ENCODE data around the gene TTF1. TPM values are rescaled to one million over a fixed set of nuclear protein-coding genes. Genes with fewer than 3 reads are reported as not detected.

The TTF1 gene, protein sequence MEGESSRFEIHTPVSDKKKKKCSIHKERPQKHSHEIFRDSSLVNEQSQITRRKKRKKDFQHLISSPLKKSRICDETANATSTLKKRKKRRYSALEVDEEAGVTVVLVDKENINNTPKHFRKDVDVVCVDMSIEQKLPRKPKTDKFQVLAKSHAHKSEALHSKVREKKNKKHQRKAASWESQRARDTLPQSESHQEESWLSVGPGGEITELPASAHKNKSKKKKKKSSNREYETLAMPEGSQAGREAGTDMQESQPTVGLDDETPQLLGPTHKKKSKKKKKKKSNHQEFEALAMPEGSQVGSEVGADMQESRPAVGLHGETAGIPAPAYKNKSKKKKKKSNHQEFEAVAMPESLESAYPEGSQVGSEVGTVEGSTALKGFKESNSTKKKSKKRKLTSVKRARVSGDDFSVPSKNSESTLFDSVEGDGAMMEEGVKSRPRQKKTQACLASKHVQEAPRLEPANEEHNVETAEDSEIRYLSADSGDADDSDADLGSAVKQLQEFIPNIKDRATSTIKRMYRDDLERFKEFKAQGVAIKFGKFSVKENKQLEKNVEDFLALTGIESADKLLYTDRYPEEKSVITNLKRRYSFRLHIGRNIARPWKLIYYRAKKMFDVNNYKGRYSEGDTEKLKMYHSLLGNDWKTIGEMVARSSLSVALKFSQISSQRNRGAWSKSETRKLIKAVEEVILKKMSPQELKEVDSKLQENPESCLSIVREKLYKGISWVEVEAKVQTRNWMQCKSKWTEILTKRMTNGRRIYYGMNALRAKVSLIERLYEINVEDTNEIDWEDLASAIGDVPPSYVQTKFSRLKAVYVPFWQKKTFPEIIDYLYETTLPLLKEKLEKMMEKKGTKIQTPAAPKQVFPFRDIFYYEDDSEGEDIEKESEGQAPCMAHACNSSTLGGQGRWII
- total RNA-seq = 33.1 and 33.3 TPM in 2 replicates

DNA sequence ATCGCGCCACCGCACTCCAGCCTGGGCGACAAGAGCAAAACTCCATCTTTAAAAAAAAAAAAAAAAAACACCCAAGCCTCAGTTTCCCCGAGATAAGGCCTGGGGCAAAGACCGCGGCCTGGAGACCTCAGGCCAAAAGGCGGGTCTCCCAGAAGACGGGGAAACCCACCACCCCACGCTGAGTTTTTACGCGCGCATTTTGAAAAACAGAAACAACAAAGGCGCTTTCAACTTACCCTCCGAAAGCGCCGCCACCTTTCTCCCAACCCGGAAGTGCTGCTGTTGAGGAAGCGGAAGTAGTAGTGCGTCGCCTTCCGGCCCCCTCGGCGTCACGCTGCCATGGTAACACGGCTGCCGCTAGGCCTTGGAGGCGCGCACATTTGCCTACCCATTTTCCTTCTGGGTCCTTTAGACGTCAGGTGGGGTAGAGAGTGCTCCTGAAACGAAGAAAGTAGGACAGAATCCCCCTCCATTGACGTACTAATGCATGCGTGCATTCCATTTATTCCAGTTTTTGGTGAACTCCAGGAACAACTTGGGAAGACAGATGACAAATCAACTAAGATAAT lies at the start of gene TTF1:
TTF1 (minus strand) TSS at position 287 of the 569 bp plus-strand sequence. CDS start 4,019 bp downstream, outside the sequence.
- H3K36me3 Mint-ChIP-seq (ENCODE audit: low read depth) = peaks cover 27% of the 10 kb centered on the region
- intact Hi-C loops (cut with micrococcal nuclease) = loop anchor here (1.0 to 10.0 kb wide), 4 partner anchors 55 to 1756 kb away; partner anchors contain the start of gene RNU6ATAC

DNA sequence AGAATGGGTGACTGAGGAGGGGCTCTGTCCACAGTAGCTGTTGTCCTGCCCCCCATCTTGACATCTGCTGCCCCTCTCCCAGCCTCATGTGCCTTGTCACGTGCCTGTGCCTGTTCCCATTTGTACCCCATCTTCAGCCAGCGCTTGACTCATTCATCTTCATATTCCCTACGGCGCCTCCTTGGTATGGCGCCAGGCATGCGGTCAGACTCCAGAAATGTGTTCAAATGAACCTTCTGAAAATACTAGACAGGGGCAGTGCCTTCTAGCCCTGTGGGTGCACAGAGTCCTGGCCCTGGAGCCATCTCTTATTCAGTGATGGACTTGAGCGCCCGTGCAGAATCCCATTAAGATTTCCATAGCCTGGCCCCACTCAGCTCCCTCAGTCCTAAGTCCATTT lies 49.6 kb upstream of the TTF1 start:
- intact Hi-C loops (cut with micrococcal nuclease) = no loop called here
- no peaks in the 10 kb centered on the region for H3K36me3 Mint-ChIP-seq (ENCODE audit: low read depth)

More for the DNA sequence above, at the start of gene TTF1:
- Mint-ChIP-seq H3K27ac (peak within 1 kb of the TSS; percentile 91), H3K4me3 (peak within 1 kb of the TSS; percentile 87), H3K27me3 (ENCODE audit: insufficient read depth) (peaks cover 16% of the 10 kb centered on the region), H3K4me1 (ENCODE audit: low read depth) (peaks cover 52% of the 10 kb centered on the region), H3K9me3 (no peaks in the 10 kb centered on the region)
- DNase-seq (ENCODE audit: low spot score) = peak; percentile 91

DNA sequence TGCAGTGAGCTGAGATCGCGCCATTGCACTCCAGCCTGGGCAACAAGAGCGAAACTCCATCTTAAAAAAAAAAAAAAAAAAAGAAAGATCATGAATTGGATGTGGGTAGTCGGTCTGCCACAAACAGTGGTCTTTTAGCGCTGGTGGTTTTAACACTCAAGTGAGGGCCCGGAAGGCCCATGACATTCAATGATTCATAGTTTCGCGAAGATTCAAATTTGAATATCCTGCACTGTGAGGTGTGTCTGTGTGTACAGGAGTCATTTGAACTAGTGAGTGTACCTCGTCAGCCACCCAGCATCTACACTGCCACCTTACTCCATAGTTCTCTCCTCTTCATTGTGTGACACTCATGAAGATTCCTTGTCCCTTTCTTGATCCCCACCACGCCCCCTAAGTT lies 44.6 kb upstream of the TTF1 start:
- DNase-seq (ENCODE audit: low spot score) = no peak

More for the DNA sequence above, 49.6 kb upstream of the TTF1 start:
- Mint-ChIP-seq H3K4me3 (no peak overlapping the region), H3K27ac (no peak overlapping the region), H3K27me3 (ENCODE audit: insufficient read depth) (peaks cover 5% of the 10 kb centered on the region), H3K9me3 (no peaks in the 10 kb centered on the region), H3K4me1 (ENCODE audit: low read depth) (no peaks in the 10 kb centered on the region)
- no peak for DNase-seq (ENCODE audit: low spot score)

DNA sequence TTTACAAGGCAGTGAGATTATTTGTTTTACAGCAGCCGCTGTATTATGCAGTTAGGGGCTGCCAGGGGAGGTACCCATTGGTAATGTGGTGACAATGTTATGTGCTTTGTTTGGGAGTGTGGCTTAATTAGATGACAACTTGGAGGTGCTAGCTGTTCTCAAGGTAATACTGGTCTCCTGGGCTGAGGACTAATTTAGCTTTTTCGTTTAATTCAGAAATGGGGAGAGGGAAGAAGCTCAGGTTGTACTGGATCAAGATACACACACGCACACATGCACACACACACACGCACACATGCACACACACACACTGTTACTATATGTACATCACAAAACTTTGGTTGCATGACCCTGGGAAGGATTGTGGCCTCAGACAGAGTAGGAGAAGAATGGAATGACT lies 41.3 kb upstream of the TTF1 start:
- no peak overlapping the region for H3K4me3 Mint-ChIP-seq
- no peaks in the 10 kb centered on the region for H3K4me1 Mint-ChIP-seq (ENCODE audit: low read depth)
- H3K9me3 Mint-ChIP-seq = no peaks in the 10 kb centered on the region
- no peak overlapping the region for H3K27ac Mint-ChIP-seq
- H3K27me3 Mint-ChIP-seq (ENCODE audit: insufficient read depth) = peaks cover 11% of the 10 kb centered on the region
- H3K36me3 Mint-ChIP-seq (ENCODE audit: low read depth) = no peaks in the 10 kb centered on the region
- intact Hi-C loops (cut with micrococcal nuclease) = no loop called here
- no peak for DNase-seq (ENCODE audit: low spot score)

More for the DNA sequence above, 44.6 kb upstream of the TTF1 start:
- intact Hi-C loops (cut with micrococcal nuclease) = no loop called here
- Mint-ChIP-seq H3K4me3 (no peak overlapping the region), H3K27me3 (ENCODE audit: insufficient read depth) (peaks cover 13% of the 10 kb centered on the region), H3K36me3 (ENCODE audit: low read depth) (no peaks in the 10 kb centered on the region), H3K9me3 (no peaks in the 10 kb centered on the region), H3K4me1 (ENCODE audit: low read depth) (no peaks in the 10 kb centered on the region), H3K27ac (no peak overlapping the region)

DNA sequence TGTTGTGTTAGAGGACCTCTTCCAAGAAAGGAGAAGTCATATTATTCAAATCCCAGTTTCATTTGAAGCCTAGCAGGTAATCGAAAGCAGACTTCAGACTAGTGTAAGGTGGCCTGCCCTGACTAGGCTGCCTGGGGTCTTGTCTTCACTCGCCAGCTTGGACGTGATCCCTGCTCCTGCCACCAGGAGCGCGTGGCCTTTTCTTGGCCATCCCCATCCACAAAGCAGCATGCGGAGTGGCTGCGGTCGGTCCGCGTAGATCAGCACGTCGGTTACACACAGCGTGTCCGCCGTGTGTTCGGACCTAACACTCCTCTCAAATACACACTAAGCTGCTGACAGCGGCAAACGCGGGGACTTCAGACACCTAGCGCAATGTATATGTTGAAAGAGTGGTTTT lies 40.7 kb upstream of the TTF1 start:
- Mint-ChIP-seq H3K36me3 (ENCODE audit: low read depth) (no peaks in the 10 kb centered on the region), H3K27me3 (ENCODE audit: insufficient read depth) (peaks cover 9% of the 10 kb centered on the region), H3K4me1 (ENCODE audit: low read depth) (no peaks in the 10 kb centered on the region), H3K27ac (no peak overlapping the region), H3K9me3 (no peaks in the 10 kb centered on the region), H3K4me3 (no peak overlapping the region)
- no peak for DNase-seq (ENCODE audit: low spot score)
- intact Hi-C loops (cut with micrococcal nuclease) = no loop called here

DNA sequence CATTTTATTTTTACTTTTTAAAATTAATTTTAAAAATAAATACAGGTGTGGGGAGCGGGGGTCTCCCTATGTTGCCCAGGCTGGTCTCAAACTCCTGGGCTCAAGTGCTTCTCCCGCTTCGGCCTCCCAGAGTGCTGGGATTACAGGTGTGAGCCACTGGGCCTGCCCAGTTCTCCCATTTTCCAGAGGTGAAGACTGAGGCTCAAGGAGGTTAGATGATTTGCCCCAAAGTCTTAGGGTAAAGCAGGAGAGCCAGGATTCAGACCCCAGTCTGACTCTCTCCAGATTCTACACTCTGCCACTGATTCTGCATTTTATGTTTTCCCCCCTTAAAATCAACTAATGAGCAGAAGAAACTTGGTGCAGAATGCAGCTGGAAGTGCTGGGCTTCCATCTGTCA lies 40.2 kb upstream of the TTF1 start:
- no peaks in the 10 kb centered on the region for H3K36me3 Mint-ChIP-seq (ENCODE audit: low read depth)
- intact Hi-C loops (cut with micrococcal nuclease) = no loop called here
- no peak for DNase-seq (ENCODE audit: low spot score)
- no peak overlapping the region for H3K27ac Mint-ChIP-seq
- peaks cover 11% of the 10 kb centered on the region for H3K27me3 Mint-ChIP-seq (ENCODE audit: insufficient read depth)
- no peak overlapping the region for H3K4me3 Mint-ChIP-seq
- H3K4me1 Mint-ChIP-seq (ENCODE audit: low read depth) = no peaks in the 10 kb centered on the region
- H3K9me3 Mint-ChIP-seq = no peaks in the 10 kb centered on the region

DNA sequence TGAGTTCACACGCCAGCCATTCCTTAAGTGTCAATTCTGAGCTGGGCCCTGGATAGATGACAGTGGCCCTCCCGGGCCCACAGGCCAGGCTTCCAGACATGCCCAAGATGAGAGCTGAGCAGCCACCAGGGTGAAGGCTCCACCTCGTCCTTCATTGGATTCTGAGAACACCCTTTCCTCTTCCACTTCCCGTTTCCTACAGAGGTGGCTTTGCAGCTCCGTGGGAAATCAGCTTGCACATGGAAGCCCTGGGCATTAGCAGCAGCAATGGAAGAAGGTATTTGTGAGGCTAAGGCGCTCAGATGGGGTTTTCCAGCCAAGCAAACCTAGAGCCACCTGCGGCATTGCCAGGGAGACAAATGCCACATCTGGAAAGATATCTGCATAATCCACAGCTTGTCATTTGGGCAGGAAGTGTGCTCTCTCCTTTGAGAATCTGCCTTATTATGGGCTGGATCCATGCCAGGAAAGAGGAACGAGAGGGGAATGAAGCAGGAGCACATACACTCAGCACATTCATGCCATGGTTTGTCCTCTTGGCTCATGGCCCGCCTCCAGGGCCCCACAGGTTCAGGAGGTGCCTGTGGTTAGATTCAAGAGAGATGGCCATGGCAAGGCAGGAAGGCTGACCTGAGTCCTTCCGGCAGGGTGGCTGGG lies 37.4 kb upstream of the TTF1 start:
- Mint-ChIP-seq H3K9me3 (no peaks in the 10 kb centered on the region), H3K4me1 (ENCODE audit: low read depth) (no peaks in the 10 kb centered on the region), H3K27me3 (ENCODE audit: insufficient read depth) (peaks cover 29% of the 10 kb centered on the region), H3K4me3 (no peak overlapping the region), H3K27ac (no peak overlapping the region), H3K36me3 (ENCODE audit: low read depth) (no peaks in the 10 kb centered on the region)
- intact Hi-C loops (cut with micrococcal nuclease) = no loop called here
- no peak for DNase-seq (ENCODE audit: low spot score)

DNA sequence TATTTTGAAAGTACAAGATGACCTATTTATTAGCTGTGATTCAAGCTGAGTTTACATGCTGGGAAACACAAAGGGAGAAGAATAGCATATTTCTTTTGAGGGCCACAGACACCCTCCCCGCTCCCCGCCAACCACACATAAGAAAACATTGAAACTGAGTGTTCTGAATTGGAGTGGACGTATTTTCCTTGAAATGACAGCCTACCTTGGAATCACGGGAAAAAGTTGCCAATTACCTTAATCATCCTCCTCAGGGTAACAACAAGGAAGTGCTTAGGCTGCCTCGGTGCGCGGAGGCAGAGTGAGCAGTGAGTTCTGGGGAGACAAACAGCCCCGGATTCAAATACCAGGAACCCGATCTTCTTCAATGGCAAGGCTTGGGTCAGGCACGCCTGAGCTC lies 34.8 kb upstream of the TTF1 start:
- Mint-ChIP-seq H3K9me3 (no peaks in the 10 kb centered on the region), H3K27ac (no peak overlapping the region), H3K36me3 (ENCODE audit: low read depth) (no peaks in the 10 kb centered on the region), H3K4me3 (no peak overlapping the region), H3K4me1 (ENCODE audit: low read depth) (no peaks in the 10 kb centered on the region), H3K27me3 (ENCODE audit: insufficient read depth) (peaks cover 19% of the 10 kb centered on the region)
- intact Hi-C loops (cut with micrococcal nuclease) = no loop called here
- no peak for DNase-seq (ENCODE audit: low spot score)

DNA sequence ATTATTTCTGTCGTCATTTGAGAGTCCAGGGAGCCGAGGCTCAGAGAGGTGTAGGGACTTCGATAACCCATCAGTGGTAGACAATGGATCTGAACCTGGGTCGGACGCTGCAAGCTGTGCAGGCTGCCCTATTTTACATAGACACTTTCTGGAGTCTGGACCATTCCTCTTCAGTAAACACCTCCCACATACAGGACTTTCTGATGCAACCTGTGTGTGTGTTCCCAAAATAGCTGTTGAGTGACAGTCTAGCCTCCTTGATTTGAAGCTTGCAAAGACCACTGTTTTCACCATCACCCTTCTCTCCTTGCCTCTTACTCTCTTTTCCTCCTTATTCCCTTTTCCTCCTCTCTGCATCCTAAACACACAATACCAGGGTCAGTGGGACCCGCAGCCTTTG lies 34.1 kb upstream of the TTF1 start:
- Mint-ChIP-seq H3K27ac (no peak overlapping the region), H3K4me1 (ENCODE audit: low read depth) (no peaks in the 10 kb centered on the region), H3K9me3 (no peaks in the 10 kb centered on the region), H3K27me3 (ENCODE audit: insufficient read depth) (peaks cover 19% of the 10 kb centered on the region), H3K36me3 (ENCODE audit: low read depth) (no peaks in the 10 kb centered on the region), H3K4me3 (no peak overlapping the region)
- intact Hi-C loops (cut with micrococcal nuclease) = no loop called here
- DNase-seq (ENCODE audit: low spot score) = no peak

DNA sequence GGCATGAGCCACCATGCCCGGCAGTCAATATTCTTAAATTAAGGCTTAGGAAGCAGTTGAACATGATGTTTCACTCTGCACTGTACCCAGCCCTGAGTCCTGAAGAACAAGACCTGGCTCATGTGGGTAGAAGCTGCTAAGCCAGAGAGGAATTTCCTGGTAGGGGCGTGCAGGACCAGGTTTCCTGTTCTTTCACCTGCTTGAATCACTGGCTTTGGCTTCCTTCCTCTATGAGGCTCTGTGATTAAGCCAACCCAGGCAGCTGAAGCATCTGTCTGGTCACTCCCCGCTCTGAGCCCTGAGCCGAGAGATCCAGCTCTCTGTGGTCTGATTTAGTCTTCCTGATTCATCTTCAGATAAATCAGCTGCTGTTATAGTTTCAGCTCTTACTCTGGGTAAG lies 32.5 kb upstream of the TTF1 start:
- intact Hi-C loops (cut with micrococcal nuclease) = no loop called here
- peaks cover 23% of the 10 kb centered on the region for H3K27me3 Mint-ChIP-seq (ENCODE audit: insufficient read depth)
- no peak overlapping the region for H3K4me3 Mint-ChIP-seq
- no peak for DNase-seq (ENCODE audit: low spot score)
- no peaks in the 10 kb centered on the region for H3K36me3 Mint-ChIP-seq (ENCODE audit: low read depth)
- H3K9me3 Mint-ChIP-seq = no peaks in the 10 kb centered on the region
- H3K4me1 Mint-ChIP-seq (ENCODE audit: low read depth) = no peaks in the 10 kb centered on the region
- H3K27ac Mint-ChIP-seq = no peak overlapping the region

DNA sequence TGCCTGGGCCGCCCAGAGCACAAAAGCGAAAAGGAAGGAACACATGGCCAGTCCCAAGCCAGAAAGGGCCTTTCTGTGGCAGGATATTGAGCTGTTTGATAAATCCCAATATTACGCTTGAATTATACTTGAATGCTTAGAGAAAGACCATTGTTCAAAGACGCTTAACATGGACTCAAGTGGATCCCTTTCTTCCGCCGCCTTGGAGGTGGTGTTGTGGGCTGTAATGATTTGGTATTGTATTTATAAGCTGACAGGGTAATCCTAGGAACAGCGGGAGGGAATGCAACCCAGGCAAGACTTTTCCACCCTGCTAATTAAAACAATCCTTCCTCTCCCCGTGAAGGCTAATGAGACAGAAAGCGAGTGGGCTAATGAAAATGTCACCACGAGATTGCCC lies 28.2 kb upstream of the TTF1 start:
- intact Hi-C loops (cut with micrococcal nuclease) = no loop called here
- H3K9me3 Mint-ChIP-seq = no peaks in the 10 kb centered on the region
- no peaks in the 10 kb centered on the region for H3K36me3 Mint-ChIP-seq (ENCODE audit: low read depth)
- H3K27ac Mint-ChIP-seq = no peak overlapping the region
- H3K4me1 Mint-ChIP-seq (ENCODE audit: low read depth) = no peaks in the 10 kb centered on the region
- H3K4me3 Mint-ChIP-seq = no peak overlapping the region
- no peak for DNase-seq (ENCODE audit: low spot score)
- H3K27me3 Mint-ChIP-seq (ENCODE audit: insufficient read depth) = peaks cover 23% of the 10 kb centered on the region

DNA sequence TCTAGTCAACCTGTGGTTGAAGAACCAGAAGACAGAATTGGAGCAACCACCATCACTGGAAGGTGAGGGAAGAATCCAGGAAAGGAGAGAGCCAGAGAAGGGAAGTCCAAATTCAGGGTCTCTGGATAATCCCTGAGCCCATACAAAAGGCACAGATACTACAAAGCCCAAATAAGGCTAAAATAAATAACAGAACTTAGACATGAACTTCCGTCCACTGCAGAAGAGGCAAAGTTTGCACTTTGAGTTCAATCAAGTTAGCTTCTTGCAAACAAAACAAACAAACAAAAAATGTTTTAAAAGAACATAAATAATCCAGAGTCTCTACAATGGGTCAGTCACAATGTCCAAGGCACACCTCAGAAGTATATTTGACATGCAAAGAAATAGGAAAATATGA lies 24.4 kb upstream of the TTF1 start:
- H3K9me3 Mint-ChIP-seq = no peaks in the 10 kb centered on the region
- DNase-seq (ENCODE audit: low spot score) = no peak
- no peak overlapping the region for H3K27ac Mint-ChIP-seq
- H3K4me3 Mint-ChIP-seq = no peak overlapping the region
- peaks cover 44% of the 10 kb centered on the region for H3K27me3 Mint-ChIP-seq (ENCODE audit: insufficient read depth)
- no peaks in the 10 kb centered on the region for H3K36me3 Mint-ChIP-seq (ENCODE audit: low read depth)
- no peaks in the 10 kb centered on the region for H3K4me1 Mint-ChIP-seq (ENCODE audit: low read depth)
- intact Hi-C loops (cut with micrococcal nuclease) = no loop called here
